Ascending aorta (tissue), 2 donors: ENCODE data around the gene SRM. TPM values are rescaled to one million over a fixed set of nuclear protein-coding genes. Genes with fewer than 3 reads are reported as not detected.

Source experiments
- DNase-seq, 2 donors: peaks; one replicate each; pipeline ENCODE4 v3.0.0-alpha.2; 2019; ENCODE audit warnings: low spot score in 2 of 2
- H3K27ac ChIP-seq, 2 donors: fragments of 200-600 bp; sonication (generic); one replicate each; pipeline ENCODE4 v1.5.1; 2016 to 2017; ENCODE audit warnings: mild to moderate bottlenecking in 1 of 2
- H3K27me3 ChIP-seq: fragments of 200-600 bp; sonication (generic); one replicate; pipeline ENCODE4 v1.5.1; 2017
- H3K36me3 ChIP-seq, 2 donors: fragments of 200-600 bp; sonication (generic); one replicate each; pipeline ENCODE4 v1.5.1; 2016
- H3K4me1 ChIP-seq, 2 donors: fragments of 200-600 bp; sonication (generic); one replicate each; pipeline ENCODE4 v1.5.1; 2016 to 2017; ENCODE audit warnings: mild to moderate bottlenecking in 1 of 2
- H3K4me3 ChIP-seq, 2 donors: fragments of 200-600 bp; sonication (generic); one replicate each; pipeline ENCODE4 v1.5.1; 2016 to 2017; ENCODE audit warnings: mild to moderate bottlenecking in 1 of 2
- H3K9me3 ChIP-seq, 2 donors: fragments of 200-600 bp; sonication (generic); one replicate each; pipeline ENCODE4 v1.5.1; 2016
- intact Hi-C: fragments of 100-400 bp; cut with DNase I; formaldehyde crosslinking; loops from one replicate; pipeline ENCODE4 v1.15.1; 2023
- total RNA-seq: library from RNA; depleted of rRNA; stranded (reverse); fragments of >200 nt; gene quantifications from one replicate; pipeline ENCODE4 v1.1.0, GENCODE V29; 2016
- TF ChIP-seq, protein P1 (sequence below), 3 experiments: fragments of 200-600 bp in 2 of 3; fragments of 450-650 bp in 1 of 3; sonication (generic) in 2 of 3; IDR thresholded peaks; one replicate each; pipeline ENCODE4 v1.5.1; 2016 to 2019; ENCODE audit warnings: antibody characterized with exemption in 3 of 3, mild to moderate bottlenecking in 1 of 3, moderate library complexity in 1 of 3

Gene SRM
- total RNA-seq, 1 donor from 2014 or later = 175 TPM

DNA sequence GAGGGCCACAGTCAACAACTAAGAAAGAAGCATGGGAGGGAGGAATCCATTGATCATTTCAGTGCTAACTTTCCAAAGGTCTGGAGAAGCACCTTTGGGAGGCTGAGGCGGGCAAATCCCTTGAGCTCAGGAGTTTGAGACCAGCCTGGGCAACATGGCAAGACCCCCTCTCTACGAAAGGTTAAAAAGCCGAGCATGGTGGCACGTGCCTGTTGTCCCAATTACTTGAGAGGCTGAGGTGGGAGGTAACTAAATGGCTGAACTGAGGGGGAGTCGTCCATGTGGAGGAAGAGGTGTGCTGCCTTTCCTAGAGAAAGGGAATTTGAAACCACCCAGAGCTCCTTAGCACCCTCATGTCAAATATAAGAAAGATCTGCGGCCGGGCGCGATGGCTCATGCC, 29.0 kb downstream of the SRM start:
- Histone ChIP-seq H3K9me3 (no peaks in the 10 kb centered on the region), H3K4me1 (peaks cover 0 to 4% of the 10 kb centered on the region in 2 donors), H3K36me3 (peaks cover 10 to 20% of the 10 kb centered on the region in 2 donors), H3K27me3 (no peaks in the 10 kb centered on the region), H3K4me3 (no peak overlapping the region), H3K27ac (no peak overlapping the region)
- DNase-seq = no peak
- TF ChIP-seq, protein P1, sequence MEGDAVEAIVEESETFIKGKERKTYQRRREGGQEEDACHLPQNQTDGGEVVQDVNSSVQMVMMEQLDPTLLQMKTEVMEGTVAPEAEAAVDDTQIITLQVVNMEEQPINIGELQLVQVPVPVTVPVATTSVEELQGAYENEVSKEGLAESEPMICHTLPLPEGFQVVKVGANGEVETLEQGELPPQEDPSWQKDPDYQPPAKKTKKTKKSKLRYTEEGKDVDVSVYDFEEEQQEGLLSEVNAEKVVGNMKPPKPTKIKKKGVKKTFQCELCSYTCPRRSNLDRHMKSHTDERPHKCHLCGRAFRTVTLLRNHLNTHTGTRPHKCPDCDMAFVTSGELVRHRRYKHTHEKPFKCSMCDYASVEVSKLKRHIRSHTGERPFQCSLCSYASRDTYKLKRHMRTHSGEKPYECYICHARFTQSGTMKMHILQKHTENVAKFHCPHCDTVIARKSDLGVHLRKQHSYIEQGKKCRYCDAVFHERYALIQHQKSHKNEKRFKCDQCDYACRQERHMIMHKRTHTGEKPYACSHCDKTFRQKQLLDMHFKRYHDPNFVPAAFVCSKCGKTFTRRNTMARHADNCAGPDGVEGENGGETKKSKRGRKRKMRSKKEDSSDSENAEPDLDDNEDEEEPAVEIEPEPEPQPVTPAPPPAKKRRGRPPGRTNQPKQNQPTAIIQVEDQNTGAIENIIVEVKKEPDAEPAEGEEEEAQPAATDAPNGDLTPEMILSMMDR (IDR thresholded peaks at IDR 0.05) = no peak
- intact Hi-C loops = loop anchor here (10.0 kb wide), 1 partner anchor 74 kb away; no protein-coding TSS in a partner anchor

DNA sequence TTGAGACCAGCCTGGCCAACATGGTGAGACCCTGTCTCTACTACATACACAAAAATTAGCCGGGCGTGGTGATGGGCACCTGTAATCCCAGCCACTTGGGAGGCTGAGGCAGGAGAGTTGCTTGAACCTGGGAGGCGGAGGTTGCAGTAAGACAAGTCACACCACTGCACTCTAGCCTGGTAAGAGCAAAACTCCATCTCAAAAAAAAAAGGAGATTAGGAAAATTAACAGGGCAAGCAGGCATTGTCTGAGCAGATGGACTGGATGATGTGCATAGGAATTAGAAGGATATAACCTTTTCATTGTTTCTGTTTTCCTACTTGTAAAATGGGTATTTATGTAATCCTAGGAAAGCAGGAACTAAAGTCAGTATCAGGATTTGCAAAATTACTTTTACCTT, 31.8 kb downstream of the SRM start:
- no peak overlapping the region for H3K27ac ChIP-seq
- TF ChIP-seq, protein P1 (IDR thresholded peaks at IDR 0.05) = no peak
- H3K4me3 ChIP-seq = no peak overlapping the region
- no peak for DNase-seq
- intact Hi-C loops = no loop called here
- no peaks in the 10 kb centered on the region for H3K27me3 ChIP-seq
- H3K4me1 ChIP-seq = peaks cover 0 to 4% of the 10 kb centered on the region in 2 donors
- peaks cover 37 to 44% of the 10 kb centered on the region in 2 donors for H3K36me3 ChIP-seq
- H3K9me3 ChIP-seq = no peaks in the 10 kb centered on the region

DNA sequence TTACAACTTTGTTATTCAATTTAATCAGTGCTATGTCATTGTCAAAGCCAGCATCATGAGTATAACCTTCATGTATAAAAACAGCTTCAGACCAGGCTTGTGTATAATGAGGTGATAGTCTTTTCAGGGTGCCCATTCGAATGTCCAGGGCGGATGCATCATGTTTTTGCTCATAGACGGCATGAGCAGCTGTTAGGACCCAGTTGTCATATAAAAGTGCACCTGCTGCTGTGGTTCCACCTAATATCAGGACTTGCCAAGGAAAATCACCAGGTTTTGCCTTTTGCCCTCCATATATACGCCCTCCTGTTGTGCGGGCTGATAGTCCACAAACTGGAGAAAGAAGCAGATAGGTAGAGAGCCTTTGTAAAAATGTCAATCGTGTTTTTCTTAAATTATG, 32.5 kb downstream of the SRM start:
- intact Hi-C loops = no loop called here

DNA sequence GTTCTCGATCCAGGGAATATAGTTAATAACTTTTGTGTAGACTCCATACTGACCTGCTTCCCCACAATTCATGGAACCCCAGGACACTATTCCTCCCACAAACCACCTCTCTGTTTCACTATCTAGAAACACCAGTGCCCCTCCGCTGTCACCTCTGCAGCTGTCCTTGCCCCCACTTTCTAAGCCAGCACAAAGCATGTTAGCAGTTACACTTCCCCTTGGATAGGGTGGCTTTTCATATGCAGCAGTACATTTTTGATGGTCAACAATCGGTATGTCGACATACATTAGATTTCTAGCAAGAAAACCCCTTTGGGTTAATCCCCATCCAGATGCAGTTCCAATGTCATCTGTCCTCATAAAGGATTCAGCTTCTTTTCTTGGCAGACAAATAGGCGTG, 32.9 kb downstream of the SRM start:
- Histone ChIP-seq H3K27me3 (no peaks in the 10 kb centered on the region), H3K4me3 (no peak overlapping the region), H3K9me3 (no peaks in the 10 kb centered on the region), H3K27ac (no peak overlapping the region), H3K36me3 (peaks cover 48 to 55% of the 10 kb centered on the region in 2 donors), H3K4me1 (peaks cover 0 to 4% of the 10 kb centered on the region in 2 donors)
- intact Hi-C loops = no loop called here
- TF ChIP-seq, protein P1 (IDR thresholded peaks at IDR 0.05) = no peak
- no peak for DNase-seq

More for the DNA sequence above, 32.5 kb downstream of the SRM start:
- Histone ChIP-seq H3K9me3 (no peaks in the 10 kb centered on the region), H3K4me1 (peaks cover 0 to 4% of the 10 kb centered on the region in 2 donors), H3K27me3 (no peaks in the 10 kb centered on the region), H3K4me3 (no peak overlapping the region), H3K36me3 (peaks cover 44 to 51% of the 10 kb centered on the region in 2 donors), H3K27ac (no peak overlapping the region)
- no peak for DNase-seq
- TF ChIP-seq, protein P1 (IDR thresholded peaks at IDR 0.05) = no peak

DNA sequence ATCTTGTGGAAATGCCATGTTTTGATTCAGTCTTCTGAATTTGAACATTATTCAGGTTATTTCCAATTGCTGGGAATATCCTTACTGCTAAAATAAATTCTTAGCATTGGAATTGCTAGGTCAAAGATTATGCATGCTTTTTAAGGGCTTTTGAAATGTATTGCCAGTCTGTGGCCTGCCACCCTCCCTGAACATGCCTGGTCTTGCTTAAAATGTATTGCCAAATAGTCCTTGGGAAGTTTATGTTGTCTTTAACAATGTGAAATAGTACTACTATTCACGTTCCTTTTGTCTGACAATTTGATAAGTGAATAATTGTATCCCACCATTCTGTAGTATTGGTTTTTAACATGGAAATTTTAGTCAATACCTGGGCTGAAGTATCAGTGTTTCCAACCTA, 33.8 kb downstream of the SRM start:
- intact Hi-C loops = no loop called here
- DNase-seq = no peak
- peaks cover 57 to 64% of the 10 kb centered on the region in 2 donors for H3K36me3 ChIP-seq

More for the DNA sequence above, 33.8 kb downstream of the SRM start:
- Histone ChIP-seq H3K27ac (no peak overlapping the region), H3K9me3 (no peaks in the 10 kb centered on the region), H3K27me3 (no peaks in the 10 kb centered on the region), H3K4me1 (peaks cover 0 to 4% of the 10 kb centered on the region in 2 donors), H3K4me3 (no peak overlapping the region)
- TF ChIP-seq, protein P1 (IDR thresholded peaks at IDR 0.05) = no peak
